A549 (cell line): ENCODE results near the gene CCDC197. TPM values are rescaled to one million over a fixed set of nuclear protein-coding genes. Genes with fewer than 3 reads are reported as not detected.
A peak's percentile ranks its signal among the peaks of the same experiment; 100 is the strongest.

Source experiments
- ATAC-seq, 2 experiments: fragments of 200-7000 bp in 1 of 2; fragments of >200 bp in 1 of 2; cut with Nextera tagmentation in 1 of 2; cut with Tn5 transposase in 1 of 2; 3 replicates each; pipeline versions ENCODE4 v1.8.0 to v1.9.1; 2018 to 2020; ENCODE audit warnings: mild to moderate bottlenecking in 1 of 2, moderate library complexity in 1 of 2
- CTCF ChIA-PET: fragments of 300-600 bp; sonication (Branson Sonifier 250); formaldehyde crosslinking; extraction: SDS; loops from one replicate; lab custom pipeline; 2021; ENCODE audit warnings: antibody characterized with exemption, inconsistent platforms; lab: Yijun Ruan, JAX
- POLR2A ChIA-PET: fragments of 350-600 bp; formaldehyde crosslinking; extraction: SDS; loops from one replicate; lab custom pipeline; 2021; ENCODE audit warnings: antibody characterized with exemption, inconsistent platforms; lab: Yijun Ruan, JAX
- DNase-seq, 2 experiments: peaks; one replicate each; pipeline versions ENCODE4 v3.0.0 to v3.0.0-alpha.2; 2011 to 2016; ENCODE audit warnings: low read depth in 1 of 2, low spot score in 1 of 2
- FAIRE-seq: peaks from 2 replicates; lab custom pipeline; 2011; peaks lifted over from hg19 to GRCh38; lab: Jason Lieb, UNC
- H3K27ac ChIP-seq, 2 experiments: fragments of >200 bp; sonication (Bioruptor Twin); formaldehyde crosslinking; 3 replicates each; pipeline ENCODE4 v1.5.1; 2016 to 2017
- H3K4me1 ChIP-seq: fragments of >200 bp; sonication (Bioruptor Twin); formaldehyde crosslinking; 3 replicates; pipeline ENCODE4 v1.6.1; 2016
- H3K4me2 ChIP-seq: fragments of >200 bp; sonication (Bioruptor Twin); formaldehyde crosslinking; 3 replicates; pipeline ENCODE4 v1.6.1; 2016
- H3K4me3 ChIP-seq: fragments of >200 bp; sonication (Bioruptor Twin); formaldehyde crosslinking; 3 replicates; pipeline ENCODE4 v1.5.1; 2016
- H3K9me3 ChIP-seq: fragments of >200 bp; sonication (Bioruptor Twin); formaldehyde crosslinking; 3 replicates; pipeline ENCODE4 v1.6.1; 2016
- CHD4 ChIP-seq: fragments of 200-600 bp; sonication (generic); IDR thresholded peaks from 2 replicates; pipeline ENCODE4 v1.6.1; 2016; ENCODE audit warnings: antibody characterized with exemption, mild to moderate bottlenecking, borderline replicate concordance
- EHF ChIP-seq: fragments of 250-450 bp; sonication (Bioruptor Pico); IDR thresholded peaks from 2 replicates; pipeline ENCODE4 v1.5.0; 2020; ENCODE audit warnings: mild to moderate bottlenecking
- HOXA7 ChIP-seq: fragments of 250-450 bp; sonication (Bioruptor Pico); IDR thresholded peaks from 2 replicates; pipeline ENCODE4 v1.5.0; 2020; ENCODE audit warnings: mild to moderate bottlenecking, moderate library complexity
- HOXB13 ChIP-seq: fragments of 250-450 bp; sonication (Bioruptor Pico); IDR thresholded peaks from 2 replicates; pipeline ENCODE4 v1.5.0; 2020; ENCODE audit warnings: low read depth, mild to moderate bottlenecking, moderate library complexity
- JUNB ChIP-seq: fragments of >200 bp; sonication (Bioruptor Twin); formaldehyde crosslinking; IDR thresholded peaks from 2 replicates; pipeline ENCODE4 v1.6.1; 2016
- MAZ ChIP-seq: fragments of 150-350 bp; IDR thresholded peaks from 2 replicates; pipeline ENCODE4 v1.6.1; 2014; ENCODE audit warnings: antibody characterized with exemption, low read depth, low read length, borderline replicate concordance
- POLR2A ChIP-seq: IDR thresholded peaks from 2 replicates; pipeline ENCODE4 v1.6.1; 2012; ENCODE audit warnings: mild to moderate bottlenecking, low read length
- RAD21 ChIP-seq, 2 experiments: fragments of >200 bp in 1 of 2; sonication (Bioruptor Twin) in 1 of 2; formaldehyde crosslinking in 1 of 2; IDR thresholded peaks in 1 of 2; conservative IDR thresholded peaks in 1 of 2; 2 replicates in 1 of 2; 3 replicates in 1 of 2; pipeline ENCODE4 v1.6.1; 2012 to 2018; ENCODE audit warnings: inconsistent platforms in 1 of 2
- RARB ChIP-seq: fragments of 250-450 bp; sonication (Bioruptor Pico); IDR thresholded peaks from 2 replicates; pipeline ENCODE4 v1.8.0; 2021; ENCODE audit warnings: mild to moderate bottlenecking, moderate library complexity
- SMC3 ChIP-seq: fragments of >200 bp; sonication (Bioruptor Twin); formaldehyde crosslinking; IDR thresholded peaks from 3 replicates; pipeline ENCODE4 v1.6.1; 2018; ENCODE audit warnings: inconsistent platforms
- TFCP2L1 ChIP-seq: fragments of 250-450 bp; sonication (Bioruptor Pico); IDR thresholded peaks from 2 replicates; pipeline ENCODE4 v1.5.0; 2021; ENCODE audit warnings: mild to moderate bottlenecking
- TP53 ChIP-seq: fragments of 250-450 bp; sonication (Bioruptor Pico); IDR thresholded peaks from 2 replicates; pipeline ENCODE4 v1.5.0; 2021; ENCODE audit warnings: mild to moderate bottlenecking, moderate library complexity
- WGBS: methylation state at CpG from one replicate; pipeline ENCODE4 v1.1.6; 2017; ENCODE audit errors: missing lambda C conversion rate; 5-methylcytosine and 5-hydroxymethylcytosine counted together
- polyA plus RNA-seq, 4 experiments: library from polyadenylated mRNA; depleted of rRNA in 3 of 4; stranded (reverse); fragments of >200 nt; fragmentation: RNase III in 1 of 4; extraction: RNeasy Plus Mini Kit Qiagen cat#74134 plus additional on column Dnase treatment in 1 of 4; gene quantifications; 2 replicates in 3 of 4; 3 replicates in 1 of 4; pipeline ENCODE4 v1.2.3, GENCODE V29; 2011 to 2017
- TF ChIP-seq, protein P1 (sequence below): IDR thresholded peaks from 2 replicates; pipeline ENCODE4 v1.6.1; 2012
- TF ChIP-seq, protein P2 (sequence below): fragments of >200 bp; sonication (Bioruptor Twin); formaldehyde crosslinking; IDR thresholded peaks from 3 replicates; pipeline ENCODE4 v1.5.1; 2016
- TF ChIP-seq, protein P3 (sequence below): fragments of 250-450 bp; sonication (Bioruptor Pico); IDR thresholded peaks from 2 replicates; pipeline ENCODE4 v1.5.0; 2021; ENCODE audit warnings: mild to moderate bottlenecking, moderate library complexity, borderline replicate concordance

Gene CCDC197
- polyA plus RNA-seq, 2 of the 4 experiments (the other 2 are of a cell fraction) = not detected

DNA sequence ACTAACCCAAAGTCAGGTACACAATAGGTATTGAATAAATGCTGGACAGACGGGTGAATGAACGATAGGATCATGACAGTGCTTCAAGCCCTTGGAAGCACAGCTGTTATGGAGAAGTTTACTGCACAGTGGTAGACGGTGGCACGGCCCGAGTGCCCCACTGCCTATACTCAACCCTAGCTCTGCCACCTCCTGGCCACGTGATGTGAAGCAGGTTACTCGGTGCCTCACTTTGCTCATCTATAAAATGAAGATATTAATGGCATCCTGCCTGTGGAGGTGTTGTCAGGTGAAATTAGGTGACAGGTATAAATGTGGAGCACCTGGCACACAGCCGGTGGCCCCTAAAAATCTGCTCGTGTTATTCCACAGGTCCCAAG, 26.5 kb upstream of the CCDC197 start:
- CTCF ChIA-PET = interaction anchor here (0.9 to 25.8 kb wide), 16 partner anchors 10 to 352 kb away, joined by 3 to 601 read pairs (median 6); partner anchors contain the start of gene CCDC197
- TF ChIP-seq TFCP2L1 (no peak), SMC3 (peak; percentile 67), CHD4 (no peak), MAZ (no peak), RAD21 (conservative IDR thresholded peaks at IDR 0.05 in 1 of 2, IDR thresholded peaks at IDR 0.05 in 1 of 2) (peak; percentile 52 to 66), HOXB13 (CRISPR knock-in tag) (no peak), HOXA7 (CRISPR knock-in tag) (no peak)
- TF ChIP-seq, protein P1, sequence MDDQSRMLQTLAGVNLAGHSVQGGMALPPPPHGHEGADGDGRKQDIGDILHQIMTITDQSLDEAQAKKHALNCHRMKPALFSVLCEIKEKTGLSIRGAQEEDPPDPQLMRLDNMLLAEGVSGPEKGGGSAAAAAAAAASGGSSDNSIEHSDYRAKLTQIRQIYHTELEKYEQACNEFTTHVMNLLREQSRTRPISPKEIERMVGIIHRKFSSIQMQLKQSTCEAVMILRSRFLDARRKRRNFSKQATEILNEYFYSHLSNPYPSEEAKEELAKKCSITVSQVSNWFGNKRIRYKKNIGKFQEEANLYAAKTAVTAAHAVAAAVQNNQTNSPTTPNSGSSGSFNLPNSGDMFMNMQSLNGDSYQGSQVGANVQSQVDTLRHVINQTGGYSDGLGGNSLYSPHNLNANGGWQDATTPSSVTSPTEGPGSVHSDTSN = no peak
- TF ChIP-seq, protein P2, sequence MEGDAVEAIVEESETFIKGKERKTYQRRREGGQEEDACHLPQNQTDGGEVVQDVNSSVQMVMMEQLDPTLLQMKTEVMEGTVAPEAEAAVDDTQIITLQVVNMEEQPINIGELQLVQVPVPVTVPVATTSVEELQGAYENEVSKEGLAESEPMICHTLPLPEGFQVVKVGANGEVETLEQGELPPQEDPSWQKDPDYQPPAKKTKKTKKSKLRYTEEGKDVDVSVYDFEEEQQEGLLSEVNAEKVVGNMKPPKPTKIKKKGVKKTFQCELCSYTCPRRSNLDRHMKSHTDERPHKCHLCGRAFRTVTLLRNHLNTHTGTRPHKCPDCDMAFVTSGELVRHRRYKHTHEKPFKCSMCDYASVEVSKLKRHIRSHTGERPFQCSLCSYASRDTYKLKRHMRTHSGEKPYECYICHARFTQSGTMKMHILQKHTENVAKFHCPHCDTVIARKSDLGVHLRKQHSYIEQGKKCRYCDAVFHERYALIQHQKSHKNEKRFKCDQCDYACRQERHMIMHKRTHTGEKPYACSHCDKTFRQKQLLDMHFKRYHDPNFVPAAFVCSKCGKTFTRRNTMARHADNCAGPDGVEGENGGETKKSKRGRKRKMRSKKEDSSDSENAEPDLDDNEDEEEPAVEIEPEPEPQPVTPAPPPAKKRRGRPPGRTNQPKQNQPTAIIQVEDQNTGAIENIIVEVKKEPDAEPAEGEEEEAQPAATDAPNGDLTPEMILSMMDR = peak; percentile 46
- H3K4me2 ChIP-seq = no peak overlapping the region
- no peaks in the 10 kb centered on the region for H3K9me3 ChIP-seq
- no peak overlapping the region for H3K27ac ChIP-seq
- FAIRE-seq (no peak), DNase-seq (peak; percentile 31 to 37), ATAC-seq (peak; percentile 68 to 89)
- WGBS = 18% methylated on average over 9 of the region's 9 CpGs
- H3K4me3 ChIP-seq = no peak overlapping the region
- H3K4me1 ChIP-seq = peaks cover 8% of the 10 kb centered on the region; the same call in 2 of the 3 replicates
- POLR2A ChIA-PET = no interaction called here

DNA sequence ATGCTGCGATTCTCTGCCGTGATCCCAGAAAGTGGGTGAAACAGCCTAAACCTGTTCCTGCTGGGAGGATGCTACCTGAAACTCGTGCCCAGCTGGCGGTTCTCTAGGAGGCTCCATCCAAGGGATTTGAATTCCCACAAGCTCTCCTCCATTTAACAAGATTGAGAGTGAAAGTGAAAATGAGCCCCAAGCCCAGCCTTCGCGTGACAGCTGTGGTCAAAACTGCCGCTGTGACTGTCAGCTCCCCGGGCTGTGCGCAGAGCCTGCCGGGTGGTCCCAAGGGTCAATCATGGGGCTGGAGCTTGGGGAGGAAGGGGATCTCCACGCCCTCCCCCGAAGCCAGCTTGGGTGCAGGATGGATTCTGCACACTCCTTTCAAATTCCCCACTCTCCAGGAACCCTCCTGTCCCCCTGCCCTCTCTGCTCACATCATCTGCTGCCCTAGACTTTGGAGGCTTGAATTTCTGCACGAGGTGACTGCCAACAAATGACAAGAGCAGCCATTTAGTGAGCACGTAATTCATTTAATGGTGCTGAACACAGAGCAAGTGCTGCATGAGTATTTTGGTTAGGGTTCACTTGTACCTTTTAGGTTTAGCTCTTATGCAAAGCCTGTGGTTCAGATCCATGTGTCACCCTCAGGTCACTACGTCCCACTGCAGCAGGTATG, 26.0 kb upstream of the CCDC197 start:
- no peak for ATAC-seq
- POLR2A ChIA-PET = no interaction called here
- H3K4me2 ChIP-seq = no peak overlapping the region
- TF ChIP-seq TP53 (no peak), JUNB (no peak), RARB (CRISPR knock-in tag) (no peak), EHF (CRISPR knock-in tag) (no peak)
- TF ChIP-seq, protein P3, sequence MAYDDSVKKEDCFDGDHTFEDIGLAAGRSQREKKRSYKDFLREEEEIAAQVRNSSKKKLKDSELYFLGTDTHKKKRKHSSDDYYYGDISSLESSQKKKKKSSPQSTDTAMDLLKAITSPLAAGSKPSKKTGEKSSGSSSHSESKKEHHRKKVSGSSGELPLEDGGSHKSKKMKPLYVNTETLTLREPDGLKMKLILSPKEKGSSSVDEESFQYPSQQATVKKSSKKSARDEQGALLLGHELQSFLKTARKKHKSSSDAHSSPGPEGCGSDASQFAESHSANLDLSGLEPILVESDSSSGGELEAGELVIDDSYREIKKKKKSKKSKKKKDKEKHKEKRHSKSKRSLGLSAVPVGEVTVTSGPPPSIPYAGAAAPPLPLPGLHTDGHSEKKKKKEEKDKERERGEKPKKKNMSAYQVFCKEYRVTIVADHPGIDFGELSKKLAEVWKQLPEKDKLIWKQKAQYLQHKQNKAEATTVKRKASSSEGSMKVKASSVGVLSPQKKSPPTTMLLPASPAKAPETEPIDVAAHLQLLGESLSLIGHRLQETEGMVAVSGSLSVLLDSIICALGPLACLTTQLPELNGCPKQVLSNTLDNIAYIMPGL = no peak
- TF ChIP-seq, all 56 proteins: peak for 0
- peaks cover 3% of the 10 kb centered on the region; the same call in 2 of the 3 replicates for H3K4me1 ChIP-seq
- DNase-seq = no peak
- no peak overlapping the region for H3K4me3 ChIP-seq
- no peak overlapping the region for H3K27ac ChIP-seq
- 50% methylated on average over 15 of the region's 15 CpGs for WGBS
- CTCF ChIA-PET = interaction anchor here (0.9 to 25.8 kb wide), 14 partner anchors 10 to 352 kb away, joined by 3 to 601 read pairs (median 6); partner anchors contain the start of gene CCDC197
- FAIRE-seq = no peak
- H3K9me3 ChIP-seq = no peaks in the 10 kb centered on the region

DNA sequence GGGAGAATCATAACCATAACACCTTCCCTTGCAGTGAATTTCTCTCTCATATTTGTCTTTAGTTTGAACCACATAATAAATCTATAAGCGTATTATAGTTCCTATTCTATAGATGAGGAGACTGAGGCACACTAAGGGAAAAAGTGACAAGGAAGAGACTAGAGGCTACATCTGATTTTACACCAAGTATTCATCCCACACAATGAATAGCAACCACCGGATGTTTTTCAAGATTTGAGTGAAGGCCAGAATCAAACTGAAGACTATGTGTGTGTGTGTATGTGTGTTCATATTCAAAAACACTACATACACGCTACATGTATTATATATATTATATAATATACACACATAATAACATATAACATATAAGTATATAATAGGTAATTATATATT, 25.5 kb upstream of the CCDC197 start:
- no peak for TF ChIP-seq POLR2A
- TF ChIP-seq, all 56 proteins: peak for 0
- CTCF ChIA-PET = interaction anchor here (1.0 to 25.8 kb wide), 8 partner anchors 13 to 353 kb away, joined by 3 to 601 read pairs (median 9); no protein-coding TSS in a partner anchor
- no peak overlapping the region for H3K4me2 ChIP-seq
- no peak overlapping the region for H3K27ac ChIP-seq
- WGBS = 79% methylated on average over 3 of the region's 3 CpGs
- H3K4me1 ChIP-seq = no peaks in the 10 kb centered on the region
- no peaks in the 10 kb centered on the region for H3K9me3 ChIP-seq
- POLR2A ChIA-PET = no interaction called here
- ATAC-seq (no peak), FAIRE-seq (no peak), DNase-seq (no peak)
- H3K4me3 ChIP-seq = no peak overlapping the region
